H54 (cell line): ENCODE results near the gene TMEM183A.

Source experiments
- DNase-seq: peaks from one replicate; pipeline ENCODE4 v3.0.0; 2011; ENCODE audit warnings: low spot score, mixed read lengths; ENCODE audit not compliant: insufficient read length
- FAIRE-seq: peaks from 3 replicates; lab custom pipeline; 2011; peaks lifted over from hg19 to GRCh38; lab: Jason Lieb, UNC
- POLR2A ChIP-seq: IDR thresholded peaks from 2 replicates; pipeline ENCODE4 v1.6.1; 2011; ENCODE audit warnings: low read depth, mild to moderate bottlenecking, low read length

TMEM183A gene

DNA sequence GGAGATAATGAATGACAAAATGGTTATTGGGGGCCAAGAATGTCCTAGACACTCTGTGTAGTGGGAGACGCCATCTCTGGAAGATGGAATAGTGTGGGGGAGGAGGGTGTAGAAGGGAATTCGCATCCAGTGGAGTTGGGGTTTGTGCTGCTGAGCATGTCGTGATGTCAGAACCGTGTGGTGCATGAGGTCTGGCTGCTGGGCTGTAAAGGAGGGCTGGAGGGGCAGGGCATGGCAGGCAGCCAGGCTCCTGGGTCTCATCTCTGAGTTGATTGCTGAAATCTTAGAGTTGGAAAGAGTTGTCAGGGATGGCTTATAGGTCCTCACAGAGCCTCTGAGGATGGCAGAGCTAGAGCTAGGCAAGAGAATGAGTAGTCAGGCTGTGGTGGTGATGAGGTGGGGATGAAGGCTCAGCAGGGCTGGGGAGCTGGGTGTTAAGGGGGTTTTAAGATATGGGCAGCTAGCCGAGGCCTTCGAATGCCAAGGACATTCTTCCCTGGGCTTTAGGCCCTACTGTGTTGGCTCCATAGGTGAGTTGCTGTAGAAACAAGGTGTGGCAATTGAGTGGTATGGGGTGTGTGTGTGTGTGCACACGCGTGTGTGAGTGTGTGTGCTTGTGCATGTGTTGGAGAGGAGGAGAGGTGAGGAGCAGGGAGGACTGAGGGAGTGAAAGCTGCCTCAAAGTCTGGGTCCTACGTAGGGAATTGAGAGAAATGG, 21.1 kb downstream of the TMEM183A start:
- FAIRE-seq = no peak
- TF ChIP-seq POLR2A = no peak

DNA sequence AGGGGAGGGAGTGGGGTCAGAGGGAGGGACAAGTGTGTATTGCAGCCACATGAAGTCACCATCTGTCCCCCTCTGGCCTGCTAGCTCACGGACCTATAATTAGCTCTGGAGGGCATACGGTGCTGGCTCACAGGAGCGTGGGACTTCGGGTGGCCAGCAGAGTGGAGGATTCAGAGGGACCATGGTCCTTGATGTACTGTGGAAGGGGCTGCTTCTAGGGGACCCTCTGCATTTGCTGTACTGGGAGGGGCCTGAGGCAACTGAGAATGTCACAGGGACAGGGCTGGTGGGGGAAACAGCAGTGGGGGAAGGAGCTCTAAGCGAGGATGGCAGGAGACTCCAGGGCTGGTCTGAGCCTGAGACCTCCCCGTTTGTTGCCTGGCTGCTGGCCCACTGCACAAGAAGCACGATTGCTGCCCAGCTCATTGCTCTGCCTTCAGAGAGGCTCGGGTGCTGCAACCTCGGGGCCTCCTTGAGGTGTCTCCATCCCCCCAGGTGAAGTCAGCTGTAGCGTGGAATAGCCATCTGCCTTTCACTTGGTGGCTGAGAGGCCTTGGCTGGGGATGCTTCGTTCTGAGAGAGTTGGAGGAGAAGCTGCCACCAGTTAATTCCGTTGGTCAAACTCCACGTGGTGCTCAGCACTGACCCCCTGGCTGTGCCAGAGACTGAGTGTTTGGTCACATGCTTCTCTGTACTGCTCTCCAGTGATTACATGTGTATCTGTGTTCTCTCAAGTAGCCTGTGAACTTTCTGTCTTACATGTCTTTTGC, 21.8 kb downstream of the TMEM183A start:
- no peak for TF ChIP-seq POLR2A
- DNase-seq (no peak), FAIRE-seq (no peak)

More for the DNA sequence above, 21.1 kb downstream of the TMEM183A start:
- no peak for DNase-seq

GRCh38 chr1:203031467-203031866, 24.3 kb downstream of the TMEM183A start:
- TF ChIP-seq POLR2A = no peak
- DNase-seq (no peak), FAIRE-seq (no peak)

- DNase-seq (no peak), FAIRE-seq (no peak)
- no peak for TF ChIP-seq POLR2A
Observed at GRCh38 chr1:203033287-203033686, 26.1 kb downstream of the TMEM183A start.

GRCh38 chr1:203033917-203034316, 26.7 kb downstream of the TMEM183A start:
- DNase-seq (no peak), FAIRE-seq (no peak)
- no peak for TF ChIP-seq POLR2A

- FAIRE-seq (no peak), DNase-seq (no peak)
- TF ChIP-seq POLR2A = no peak
Observed at GRCh38 chr1:203034422-203035110, 27.4 kb downstream of the TMEM183A start.

DNA sequence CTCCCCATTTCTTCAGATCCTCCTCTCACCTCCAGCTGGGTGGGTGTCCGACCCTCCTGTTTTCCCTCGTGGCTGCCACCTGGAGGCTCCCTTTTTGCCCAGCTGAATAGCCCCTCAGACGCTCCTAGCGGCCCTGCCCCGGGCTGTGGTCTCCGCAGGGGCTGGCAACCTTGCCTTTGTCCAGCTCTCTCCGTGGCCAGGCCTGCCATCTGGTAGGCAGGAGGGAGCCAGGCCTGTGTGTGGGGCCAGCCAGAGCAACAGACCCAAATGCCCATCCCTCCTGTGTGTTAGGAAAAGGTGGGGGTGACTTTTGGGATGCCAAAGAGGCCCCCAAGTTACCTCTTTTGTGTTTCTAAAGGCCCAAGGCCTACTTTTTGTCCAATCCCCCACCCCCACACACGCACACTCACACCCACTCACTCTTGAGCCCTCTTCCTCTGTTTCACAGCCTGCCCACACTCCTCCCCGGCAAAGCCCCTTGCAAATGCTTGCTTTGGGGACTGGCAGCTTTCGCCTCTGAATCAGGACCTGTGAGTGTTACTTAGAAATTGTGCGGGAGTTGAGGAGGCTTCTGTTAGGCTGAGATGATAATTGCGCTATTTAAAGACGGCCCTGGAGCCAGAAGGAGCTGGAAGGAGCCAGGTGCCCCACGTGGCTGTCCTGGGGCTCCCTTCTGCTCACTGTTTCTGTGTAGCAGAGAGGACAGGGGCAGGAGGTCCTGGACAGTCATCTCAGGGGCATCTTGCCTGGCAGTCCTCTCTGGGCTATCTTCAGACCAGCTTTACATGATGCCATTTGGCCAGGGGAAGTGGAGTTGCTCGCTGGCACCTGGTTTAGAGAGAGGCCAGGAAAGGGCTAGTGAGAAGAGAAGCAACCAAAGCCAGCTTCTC, 28.2 kb downstream of the TMEM183A start:
- FAIRE-seq (no peak), DNase-seq (no peak)

DNA sequence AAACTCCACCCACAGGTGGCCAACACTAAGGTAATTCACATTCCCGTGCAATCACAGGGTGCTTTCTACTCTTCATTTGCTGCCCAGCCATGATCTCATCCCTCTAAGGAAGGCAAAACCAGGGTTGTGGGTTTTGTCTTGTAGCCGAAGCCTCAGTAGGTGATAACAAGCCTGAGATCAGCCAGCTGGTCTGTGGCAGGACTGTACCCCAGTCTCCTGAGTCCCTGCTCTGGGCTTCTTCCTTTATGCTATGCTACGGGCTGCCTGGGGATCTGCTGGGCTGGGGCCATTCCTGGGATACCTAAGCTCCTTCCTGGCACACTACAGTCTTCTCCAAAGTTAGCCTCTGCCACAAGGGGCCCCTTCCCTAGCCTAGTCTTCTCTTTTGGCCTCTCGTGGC, 29.0 kb downstream of the TMEM183A start:
- no peak for DNase-seq
- no peak for TF ChIP-seq POLR2A
- FAIRE-seq = no peak

More for the DNA sequence above, 28.2 kb downstream of the TMEM183A start:
- no peak for TF ChIP-seq POLR2A

- FAIRE-seq (no peak), DNase-seq (no peak)
- no peak for TF ChIP-seq POLR2A
Observed at GRCh38 chr1:203036537-203036936, 29.4 kb downstream of the TMEM183A start.

GRCh38 chr1:203037509-203038190, 30.5 kb downstream of the TMEM183A start:
- DNase-seq (no peak), FAIRE-seq (no peak)
- TF ChIP-seq POLR2A = no peak

- TF ChIP-seq POLR2A = no peak
Observed at GRCh38 chr1:203038217-203038741, 31.1 kb downstream of the TMEM183A start.

DNA sequence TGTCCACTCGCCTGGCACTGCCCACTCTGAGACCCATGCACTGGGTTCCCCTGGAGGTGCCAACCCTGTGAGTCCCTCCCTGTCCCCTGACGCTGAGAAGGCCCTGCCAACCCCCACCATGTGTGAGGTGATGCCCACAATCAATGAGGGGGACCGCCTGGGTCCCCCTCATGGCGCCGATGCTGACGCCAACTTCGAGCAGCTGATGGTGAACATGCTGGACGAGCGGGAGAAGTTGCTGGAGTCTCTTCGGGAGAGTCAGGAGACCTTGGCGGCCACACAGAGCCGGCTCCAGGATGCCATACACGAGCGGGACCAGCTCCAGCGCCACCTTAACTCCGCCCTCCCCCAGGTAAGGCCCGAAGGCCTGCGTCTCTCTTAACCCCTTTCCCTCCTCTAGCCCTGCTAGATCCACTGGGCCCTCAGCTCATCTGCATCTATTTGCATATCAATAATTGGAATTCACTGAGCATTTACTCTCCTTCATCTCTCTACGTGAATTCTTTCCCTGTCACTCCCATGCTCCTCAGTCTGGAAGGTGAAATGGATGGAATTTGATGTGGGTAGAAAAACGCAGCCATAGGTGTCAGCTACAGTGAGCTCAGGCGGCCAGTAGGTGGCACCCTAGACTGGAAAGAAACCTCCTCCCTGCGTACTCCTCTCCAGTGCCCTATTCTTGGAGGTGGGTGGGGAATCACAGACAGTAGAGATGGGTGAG, 31.9 kb downstream of the TMEM183A start:
- DNase-seq (no peak), FAIRE-seq (no peak)
- TF ChIP-seq POLR2A = no peak

More at GRCh38 chr1:203038217-203038741, 31.1 kb downstream of the TMEM183A start:
- FAIRE-seq (peak; percentile 53), DNase-seq (peak; percentile 94)
